ENCODE results near the gene HEATR3. TPM values are rescaled to one million over a fixed set of nuclear protein-coding genes. Genes with fewer than 3 reads are reported as not detected.

Gene HEATR3, protein sequence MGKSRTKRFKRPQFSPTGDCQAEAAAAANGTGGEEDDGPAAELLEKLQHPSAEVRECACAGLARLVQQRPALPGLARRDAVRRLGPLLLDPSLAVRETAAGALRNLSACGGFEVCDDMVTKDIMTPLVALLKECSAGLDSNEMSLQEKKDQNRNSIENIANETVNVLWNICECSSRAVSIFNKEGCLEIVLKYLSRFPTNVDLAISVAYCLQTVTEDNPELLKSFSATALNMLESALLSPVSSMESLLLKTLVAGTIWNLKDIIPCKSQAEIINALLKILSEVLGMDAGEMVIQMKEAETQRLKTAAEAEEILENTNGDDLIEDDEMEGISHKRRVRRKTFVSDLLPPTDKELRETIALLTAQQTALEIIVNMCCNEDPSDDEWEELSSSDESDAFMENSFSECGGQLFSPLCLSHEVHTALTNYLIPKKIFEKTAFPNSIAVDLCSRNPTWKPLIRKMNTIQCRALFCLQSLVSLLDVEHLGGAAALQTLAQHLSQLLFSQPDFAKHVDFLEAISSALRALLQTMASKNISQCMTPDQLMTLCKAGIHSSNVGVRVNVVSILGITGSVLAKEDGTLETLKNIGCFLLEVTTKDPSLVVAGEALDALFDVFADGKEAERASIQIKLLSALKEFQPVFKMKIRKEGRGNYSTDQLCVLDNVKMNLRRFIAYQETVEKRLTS
- 29.2 and 30.7 TPM in 2 replicates for total RNA-seq

DNA sequence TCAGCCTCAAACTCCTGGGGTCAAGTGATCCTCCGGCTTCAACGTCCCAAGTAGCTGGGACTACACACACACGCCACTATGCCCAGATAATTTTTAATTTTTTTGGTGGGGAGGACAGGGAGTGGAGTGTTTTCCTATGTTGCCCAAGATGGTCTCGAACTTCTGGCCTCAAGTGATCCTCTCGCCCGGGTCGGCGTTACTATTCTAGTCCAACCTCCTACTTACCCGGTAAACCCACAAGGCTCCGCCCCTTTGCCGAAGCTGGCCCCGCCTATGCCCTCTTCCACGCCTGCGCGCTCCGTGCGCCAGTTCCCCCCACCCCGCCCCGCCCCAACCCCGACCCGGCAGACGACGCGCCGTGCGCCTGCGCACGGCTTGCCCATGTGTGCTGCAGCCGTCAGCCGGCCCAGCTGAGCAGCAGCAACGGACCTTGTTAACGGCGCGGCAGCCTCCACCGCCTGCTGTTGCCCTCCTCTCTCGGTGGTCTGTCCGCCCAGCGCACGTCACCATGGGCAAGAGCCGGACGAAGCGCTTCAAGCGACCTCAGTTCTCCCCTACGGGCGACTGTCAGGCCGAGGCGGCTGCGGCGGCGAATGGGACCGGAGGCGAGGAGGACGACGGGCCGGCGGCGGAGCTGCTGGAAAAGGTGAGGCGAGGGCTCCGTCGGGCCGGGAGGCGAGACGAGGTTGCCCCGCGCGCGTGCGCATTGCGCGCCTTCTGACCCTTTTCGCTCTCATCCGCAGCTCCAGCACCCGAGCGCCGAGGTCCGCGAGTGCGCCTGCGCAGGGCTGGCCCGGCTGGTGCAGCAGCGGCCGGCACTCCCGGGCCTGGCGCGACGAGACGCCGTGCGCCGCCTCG, at the start of gene HEATR3:
Gene HEATR3 (plus strand): TSS at position 347 of the 858 bp plus-strand sequence. CDS start 162 bp downstream, at position 509.

DNA sequence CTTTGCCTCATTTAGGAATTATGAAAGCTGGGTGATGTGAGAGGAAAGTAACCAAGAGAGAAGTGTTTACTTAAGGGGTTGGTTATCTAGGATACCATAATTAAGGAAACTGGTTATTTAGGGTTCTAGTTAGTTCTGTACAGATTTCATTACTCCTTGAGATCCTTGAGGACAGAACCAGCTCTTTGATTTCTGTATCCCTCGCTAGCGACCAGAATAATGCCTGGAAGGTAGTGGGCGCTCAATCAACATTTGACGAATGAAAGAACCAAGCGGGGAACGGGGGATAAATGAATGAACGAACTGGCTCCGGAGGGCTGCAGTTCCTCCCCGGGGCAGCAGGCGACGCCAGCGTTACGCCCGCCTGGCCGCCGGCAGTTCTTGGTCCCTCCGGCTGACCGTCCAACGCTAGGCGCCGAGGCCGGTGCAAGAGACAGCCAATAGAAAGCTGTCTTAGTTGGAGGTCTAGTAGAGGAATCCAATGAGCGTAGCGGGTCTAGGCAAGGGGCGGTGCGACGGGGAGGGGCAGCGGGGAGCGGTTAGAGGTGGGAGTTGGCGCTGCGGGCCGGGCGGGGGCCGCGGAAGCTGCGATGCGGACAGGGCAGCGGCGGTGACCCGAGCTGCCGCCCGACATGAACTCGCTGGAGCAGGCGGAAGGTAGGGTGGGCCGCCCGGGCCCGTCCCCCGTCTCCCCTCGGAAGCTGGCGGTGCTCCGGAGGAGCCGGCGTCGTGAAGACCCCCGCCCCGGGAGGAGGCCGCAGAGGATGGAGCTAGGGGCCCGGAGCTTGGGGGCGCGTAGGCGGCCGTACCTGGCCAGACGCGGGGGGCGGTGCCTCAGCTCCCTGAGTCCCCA, 40.9 kb upstream of the HEATR3 start, which contains the start of gene CNEP1R1:
Gene CNEP1R1 (plus strand): TSS at position 542 of the 853 bp plus-strand sequence. CDS start 91 bp downstream, at position 633.

DNA sequence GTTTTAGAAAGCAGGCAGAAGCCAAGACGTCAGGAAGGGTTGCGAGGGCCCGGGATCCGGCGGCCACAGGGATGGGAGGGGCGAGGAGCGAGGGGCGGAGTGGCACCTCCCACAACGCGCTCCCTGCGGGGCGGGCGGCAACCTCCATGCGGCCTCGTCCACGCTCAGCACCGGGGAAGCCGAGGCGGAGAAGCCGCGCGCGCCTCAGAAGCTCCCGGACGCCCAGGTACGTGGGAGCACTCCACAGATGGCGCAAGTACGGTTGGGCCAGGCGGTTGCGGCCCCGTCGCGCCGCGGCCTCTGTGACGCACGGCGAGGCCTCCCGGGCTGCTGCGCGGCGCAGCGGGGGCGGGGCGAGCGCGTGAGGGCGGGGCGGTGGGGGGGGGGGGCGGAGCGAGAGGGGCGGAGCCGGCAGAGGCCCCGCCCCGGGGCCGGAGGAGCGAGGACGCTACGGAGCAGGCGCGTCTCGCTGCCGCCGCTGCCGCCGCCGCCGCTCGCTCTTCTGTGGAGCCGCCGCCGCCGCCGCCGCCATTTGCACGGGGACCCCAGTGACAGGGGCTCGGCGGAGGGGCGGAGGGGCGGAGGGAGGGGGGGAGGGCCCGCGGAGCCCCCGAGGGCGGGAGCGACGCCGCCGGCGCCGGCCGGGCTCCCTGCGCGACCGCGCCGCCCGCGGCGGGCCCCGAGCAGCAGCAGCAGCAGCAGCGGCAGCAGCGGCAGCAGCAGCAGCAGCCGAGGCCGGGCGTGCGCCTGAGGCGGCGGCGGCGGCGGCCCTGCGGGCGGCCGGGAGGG, 87.2 kb downstream of the HEATR3 start, which contains the start of gene TENT4B:
Gene TENT4B (plus strand): TSS at position 500 of the 789 bp plus-strand sequence. CDS start 316 bp downstream, outside the sequence.

Small RNAs within 50 kb of the gene (small RNA-seq; reads per million reads assigned to genes)
- gene RF00017 = not detected
- gene RF00156 = not detected
- gene RNY4P3 = 0.16 reads per million
- not detected for gene RPL10P14

Other genes starting within 250 kb of the HEATR3 start
- 1.6 and 2.4 TPM in 2 replicates for gene ZNF423, start 209.9 kb upstream of the HEATR3 start, total RNA-seq
- gene CNEP1R1, start 40.7 kb upstream of the HEATR3 start, total RNA-seq = 28.1 and 32.9 TPM in 2 replicates
- 13.5 and 16.1 TPM in 2 replicates for gene TENT4B, start 87.3 kb downstream of the HEATR3 start, total RNA-seq
- gene ADCY7, start 200.6 kb downstream of the HEATR3 start, total RNA-seq = 56.0 and 86.2 TPM in 2 replicates